GM18951 (cell line): ENCODE data around the gene DPP4.

Experiments
- POLR2A ChIP-seq: IDR thresholded peaks from 4 replicates; pipeline ENCODE4 v1.6.1; 2011; ENCODE audit warnings: mild to moderate bottlenecking; ENCODE audit not compliant: insufficient read length, insufficient read depth; ENCODE audit errors: extremely low read depth
- in situ Hi-C: fragments of 300-500 bp; cut with MboI; formaldehyde crosslinking; loops from one replicate; pipeline ENCODE4 v1.12.0; 2022; ENCODE audit warnings: low sequenced_read_pairs, mixed read lengths, inconsistent platforms; ENCODE audit not compliant: unreplicated experiment

The DPP4 gene

DNA sequence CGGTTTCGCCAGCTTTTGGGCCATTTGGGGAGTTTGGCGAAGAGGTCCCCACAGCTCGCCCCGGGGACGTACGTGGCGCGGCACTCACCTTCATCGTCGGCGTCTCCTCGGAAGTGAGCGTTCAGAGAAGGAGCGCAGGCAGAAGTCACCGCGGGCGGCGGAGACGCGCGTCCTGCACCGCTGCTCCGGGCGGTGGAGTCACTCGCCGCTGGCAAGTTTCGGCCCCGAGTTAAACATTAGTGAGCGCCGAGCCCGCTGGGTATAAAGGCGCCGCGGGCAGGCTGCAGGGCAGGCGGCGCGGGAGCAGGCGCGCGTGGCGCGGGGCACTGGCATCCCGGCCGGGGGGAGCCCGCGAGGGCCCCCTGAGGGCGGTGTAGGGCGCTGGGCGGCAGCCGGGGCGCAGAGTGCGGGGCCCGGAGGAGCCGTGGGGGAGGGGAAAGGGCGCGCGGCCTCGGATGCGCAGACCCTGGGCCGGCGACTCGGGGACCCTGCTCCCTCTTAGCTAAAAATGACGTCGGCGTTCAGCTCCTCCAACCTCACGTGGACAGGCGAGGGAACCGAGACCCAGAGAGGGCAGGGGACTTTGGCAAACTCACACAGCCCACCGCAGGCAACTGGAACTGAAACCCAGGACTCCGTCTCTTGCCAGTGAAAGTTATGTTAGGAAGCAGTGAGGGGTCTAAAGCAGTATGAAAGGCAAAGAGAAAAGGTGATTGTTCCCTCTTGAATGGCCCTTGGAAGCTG is at the start of gene DPP4:
Gene DPP4 (minus strand): TSS at position 328 of the 744 bp plus-strand sequence. CDS start 234 bp downstream, at position 94.
- in situ Hi-C loops: no loop called here
- TF ChIP-seq POLR2A: peak; percentile 44

DNA sequence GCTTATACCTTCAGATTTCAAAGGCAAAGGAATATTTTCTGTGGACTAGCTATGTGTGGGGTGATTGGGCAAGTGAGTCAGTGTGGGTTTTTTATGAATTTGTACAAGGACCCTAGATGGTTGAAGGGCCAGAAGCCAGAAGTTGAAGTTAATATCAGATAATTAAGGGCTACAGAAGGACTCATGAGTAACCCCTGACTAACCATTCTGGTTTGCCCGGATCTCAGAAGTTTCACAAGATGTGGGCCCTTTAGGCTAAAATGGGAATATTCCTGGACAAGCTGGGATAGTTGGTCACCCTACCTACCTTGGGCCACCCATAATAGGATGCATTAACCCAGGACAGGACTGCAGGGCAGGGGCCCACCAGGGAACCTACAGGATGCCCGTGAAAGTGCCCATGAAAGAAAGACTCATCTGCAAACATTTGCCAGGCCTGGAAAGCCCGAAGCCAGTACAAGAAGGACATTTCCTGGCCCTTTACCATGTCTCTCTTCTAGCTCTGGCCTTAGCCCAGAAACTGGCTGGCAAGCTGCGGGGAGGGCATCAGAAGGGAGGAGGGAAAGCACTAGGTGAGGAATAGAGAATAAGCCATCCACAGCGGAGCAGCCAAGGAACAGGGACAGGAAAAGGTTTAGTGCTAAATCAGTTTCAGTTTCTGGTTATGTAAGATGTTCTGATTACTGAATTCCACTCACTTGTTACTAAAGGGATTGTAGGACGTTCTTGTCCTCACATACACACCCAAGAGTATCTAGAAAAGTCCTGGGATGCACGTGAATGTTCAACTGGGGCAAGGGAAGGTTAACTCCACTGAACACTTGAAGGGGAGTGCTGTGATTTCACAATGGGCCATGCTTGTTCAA is 44.4 kb upstream of the DPP4 start:
- in situ Hi-C loops: no loop called here
- no peak for TF ChIP-seq POLR2A

DNA sequence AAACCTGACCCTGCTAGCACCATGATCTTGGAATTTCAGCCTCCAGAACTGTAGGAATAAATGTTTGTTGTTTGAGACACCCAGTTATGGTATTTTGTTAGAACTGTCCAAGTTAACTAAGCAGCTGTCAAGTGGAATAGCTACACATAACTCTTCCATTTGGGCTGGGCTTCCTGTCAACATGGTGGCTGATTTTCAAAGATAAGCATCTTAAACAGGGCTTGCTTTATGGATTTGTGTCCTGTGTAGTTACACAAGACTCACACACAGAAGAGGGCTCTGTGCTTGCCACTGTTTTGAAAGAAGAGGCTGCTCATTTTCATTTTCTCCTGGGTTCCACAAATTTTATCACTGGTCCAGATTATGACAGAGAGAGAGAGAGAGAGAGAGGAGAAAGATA is 42.3 kb upstream of the DPP4 start:
- in situ Hi-C loops: no loop called here
- TF ChIP-seq POLR2A: no peak

DNA sequence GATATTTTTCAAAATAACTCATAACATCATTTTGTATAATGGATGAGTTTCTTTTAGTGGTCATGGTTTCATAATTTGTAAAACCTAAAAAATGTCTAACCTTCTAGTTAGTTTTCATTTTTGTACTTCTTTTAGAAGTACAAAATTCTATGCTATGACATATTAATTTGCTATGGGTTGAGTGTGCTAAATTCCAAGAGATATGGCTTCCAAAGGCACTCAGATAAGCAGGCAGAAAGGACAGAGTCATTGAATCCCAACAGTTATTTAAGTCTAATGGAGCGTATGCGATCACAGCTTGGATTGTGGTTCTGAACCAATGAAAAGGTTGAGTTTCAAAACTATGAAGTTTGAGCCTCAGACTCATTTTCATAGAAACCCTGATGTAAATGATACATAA is 41.1 kb upstream of the DPP4 start:
- TF ChIP-seq POLR2A: no peak
- in situ Hi-C loops: no loop called here

DNA sequence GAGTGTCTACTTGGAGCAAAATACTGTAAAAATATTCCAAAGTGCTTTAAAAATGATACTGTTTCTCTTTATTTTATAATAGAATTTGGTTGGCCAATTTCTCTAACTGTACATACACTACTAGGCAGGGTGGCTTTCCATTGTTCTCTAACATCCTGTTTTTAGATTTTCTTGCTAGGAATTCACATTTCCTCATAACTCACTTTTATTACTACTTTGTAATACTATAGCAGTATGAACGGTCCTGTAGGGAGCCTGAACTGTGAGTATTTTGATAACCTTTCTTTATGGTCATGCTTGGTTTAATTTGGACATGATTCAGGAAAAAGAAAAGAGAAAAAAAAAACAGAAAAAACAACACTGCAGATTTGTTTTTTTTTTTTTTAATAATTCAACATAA is 40.3 kb upstream of the DPP4 start:
- in situ Hi-C loops: no loop called here
- TF ChIP-seq POLR2A: no peak

DNA sequence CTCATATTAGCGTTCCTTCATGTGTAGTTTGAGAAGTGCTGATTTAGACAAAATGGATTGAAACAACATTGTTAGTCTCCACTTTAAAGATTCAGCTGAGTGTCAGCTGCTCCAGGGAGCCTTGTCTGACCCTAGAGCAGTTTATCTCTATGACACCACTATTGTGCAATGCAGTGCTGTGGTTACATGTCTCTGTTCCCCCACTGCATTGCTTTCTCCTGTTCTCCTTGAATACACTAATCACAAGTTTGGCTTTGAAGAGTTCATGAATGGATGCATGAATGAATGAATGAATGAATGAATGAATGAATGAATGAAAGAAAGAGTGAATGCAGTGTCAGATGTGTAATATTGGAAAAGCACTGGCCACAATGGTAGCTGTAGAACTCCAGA is 39.8 kb upstream of the DPP4 start:
- in situ Hi-C loops: no loop called here
- no peak for TF ChIP-seq POLR2A

DNA sequence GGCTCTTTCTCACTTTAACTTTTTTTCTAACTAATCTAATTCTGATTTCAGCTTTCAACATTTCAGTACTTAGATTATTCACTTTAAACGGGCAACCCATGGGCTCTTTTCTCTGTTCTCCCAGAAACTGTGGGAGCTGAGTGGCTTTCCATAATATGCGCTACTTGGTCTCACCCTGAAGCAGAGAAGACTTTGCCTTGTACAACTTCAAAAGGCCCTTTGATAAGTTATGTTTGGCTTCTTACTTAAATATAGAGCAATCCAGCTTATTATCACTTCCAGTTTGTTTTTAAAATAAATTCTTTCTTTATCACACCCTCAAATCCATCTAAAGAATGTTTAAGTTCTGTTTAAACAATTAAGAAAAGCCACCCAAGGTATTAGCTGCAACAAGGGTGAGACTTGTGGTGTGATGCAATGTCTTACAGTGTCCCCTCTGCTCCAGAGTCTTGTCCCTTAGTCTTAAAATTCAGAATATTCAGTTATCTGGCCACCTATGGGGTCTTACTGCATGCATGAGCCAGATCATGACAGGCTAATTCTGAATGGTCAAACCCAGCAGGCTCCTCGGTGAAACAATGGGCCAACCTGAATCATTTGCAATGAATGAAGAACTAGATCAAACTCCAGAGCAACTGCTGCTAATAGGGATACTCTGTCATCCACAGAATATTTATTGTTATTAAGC is 39.2 kb upstream of the DPP4 start:
- in situ Hi-C loops: no loop called here
- TF ChIP-seq POLR2A: no peak

DNA sequence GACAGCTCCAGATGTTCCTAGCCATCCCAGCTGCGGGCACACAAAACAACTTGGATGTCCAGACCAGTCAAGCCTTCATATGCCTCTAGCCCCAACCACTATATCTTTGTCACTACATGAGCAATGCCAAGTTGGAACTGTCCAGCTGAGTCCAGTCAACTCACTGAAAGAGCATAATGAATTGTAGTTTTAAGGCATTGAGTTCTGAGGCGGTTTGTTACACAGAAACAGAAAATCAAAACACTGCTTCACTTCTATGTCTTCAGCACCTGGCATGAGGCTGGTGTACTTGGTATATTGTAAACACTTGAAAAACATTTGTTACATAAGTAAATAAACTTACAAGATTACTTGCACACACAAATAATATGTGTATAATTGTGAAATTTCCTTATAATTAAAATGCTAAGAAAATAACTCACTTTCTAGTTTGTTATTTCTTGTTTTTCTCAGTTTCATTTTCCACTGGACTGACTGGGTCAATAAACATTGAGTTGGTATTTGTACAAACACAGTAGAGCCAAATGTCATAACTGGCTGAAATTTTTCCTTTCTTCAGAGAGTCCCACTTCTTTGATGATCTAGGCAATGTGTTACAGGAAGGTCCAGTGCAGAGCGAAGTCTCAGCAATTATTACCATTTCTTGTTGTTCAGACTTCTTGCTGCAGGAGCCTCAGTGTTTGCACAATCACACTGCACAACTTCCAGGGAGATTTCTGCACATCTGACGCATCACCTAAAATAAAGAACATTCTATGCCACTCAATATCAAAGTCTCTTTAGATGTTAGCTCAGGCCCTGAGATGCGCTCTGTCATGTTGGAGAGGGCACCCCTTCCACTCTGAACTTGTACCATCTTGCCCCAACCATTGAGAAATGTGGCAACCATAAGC is 38.2 kb upstream of the DPP4 start:
- TF ChIP-seq POLR2A: no peak
- in situ Hi-C loops: no loop called here

DNA sequence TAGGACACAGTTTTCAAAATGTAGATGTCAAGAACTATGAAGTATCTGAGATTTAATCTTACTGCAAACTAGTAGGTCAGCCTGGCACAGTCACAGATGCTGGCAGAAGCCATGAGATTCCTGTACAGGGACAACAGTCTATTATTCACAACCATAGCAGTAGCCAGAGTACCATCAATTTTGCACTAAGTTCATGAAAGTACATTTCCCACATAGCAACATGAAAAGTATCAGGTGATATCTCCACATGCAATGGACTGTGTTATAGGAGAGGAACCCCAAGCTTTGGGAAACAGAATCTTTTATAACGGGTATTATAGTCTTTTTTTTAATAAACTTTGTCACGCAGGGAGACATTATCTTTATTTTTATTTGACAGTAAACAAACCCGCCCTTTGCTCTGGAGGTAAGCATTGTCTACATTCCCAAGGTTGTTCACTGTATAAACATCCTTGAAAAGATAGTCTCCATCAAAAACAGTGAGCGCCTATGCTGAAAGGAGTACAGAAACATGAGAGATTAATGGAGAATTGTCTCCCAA is 33.4 kb upstream of the DPP4 start:
- no peak for TF ChIP-seq POLR2A
- in situ Hi-C loops: no loop called here

DNA sequence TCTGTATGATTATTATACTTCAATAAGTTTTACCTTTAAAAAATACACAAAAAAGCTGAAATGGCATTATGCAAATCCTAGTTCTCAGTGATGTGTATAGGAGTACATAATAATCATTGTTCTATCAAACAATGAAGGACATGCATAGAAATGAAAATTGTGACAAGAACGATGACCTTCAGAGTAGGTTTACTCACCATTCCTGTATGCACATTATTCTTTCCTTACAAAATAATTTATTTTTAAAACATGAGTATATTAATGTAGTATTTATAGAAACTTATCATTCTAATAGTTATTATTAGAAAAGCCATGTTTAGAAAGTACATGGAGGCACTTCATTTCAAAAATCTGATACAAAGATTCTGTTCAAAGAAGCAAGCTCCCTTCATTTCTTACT is 32.7 kb upstream of the DPP4 start:
- no peak for TF ChIP-seq POLR2A
- in situ Hi-C loops: no loop called here

DNA sequence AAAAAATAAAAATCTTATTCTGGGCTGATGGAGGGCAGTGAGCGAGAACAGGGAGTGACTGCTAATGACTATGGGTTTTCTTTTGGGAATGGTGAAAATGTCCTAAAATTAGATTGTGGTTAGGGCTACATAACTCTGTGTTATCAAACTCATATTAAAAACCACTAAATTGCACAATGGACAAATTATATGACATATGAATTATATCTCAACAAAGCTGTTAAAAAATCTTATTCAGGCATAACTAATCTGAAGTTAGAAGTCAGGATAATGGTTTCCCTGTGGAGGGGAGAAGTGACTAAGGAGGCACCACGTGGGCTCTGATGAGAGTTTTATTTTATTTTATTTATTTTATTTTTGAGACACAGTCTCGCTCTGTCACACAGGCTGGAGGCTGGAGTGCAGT is 32.1 kb upstream of the DPP4 start:
- in situ Hi-C loops: no loop called here
- TF ChIP-seq POLR2A: no peak

DNA sequence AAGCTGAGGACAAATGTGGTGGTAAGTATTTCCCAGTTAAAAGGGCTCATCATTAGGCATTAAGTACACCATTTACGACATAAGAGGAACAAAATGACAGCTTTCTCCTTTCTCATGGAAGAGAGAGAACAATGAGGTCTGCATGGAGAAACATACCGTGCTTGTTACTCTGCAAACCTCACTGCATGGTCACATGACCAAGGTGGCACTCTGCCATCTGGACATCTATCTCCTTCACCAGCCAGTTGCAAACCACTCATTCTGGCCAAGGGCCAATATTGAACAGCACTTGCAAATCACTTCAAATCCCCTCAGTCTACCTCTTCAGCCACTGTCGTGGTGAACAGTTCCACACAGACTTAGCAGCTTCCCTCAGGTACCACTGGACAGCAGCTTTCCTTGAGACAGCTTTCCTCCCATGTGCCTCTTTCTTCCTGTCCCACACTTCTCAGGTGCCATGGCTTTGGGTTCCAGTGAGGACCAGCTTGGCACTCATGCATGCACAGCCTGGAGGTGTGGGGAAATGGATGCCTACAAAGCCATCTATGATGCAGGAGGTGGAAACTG is 29.5 kb upstream of the DPP4 start:
- in situ Hi-C loops: no loop called here
- no peak for TF ChIP-seq POLR2A

DNA sequence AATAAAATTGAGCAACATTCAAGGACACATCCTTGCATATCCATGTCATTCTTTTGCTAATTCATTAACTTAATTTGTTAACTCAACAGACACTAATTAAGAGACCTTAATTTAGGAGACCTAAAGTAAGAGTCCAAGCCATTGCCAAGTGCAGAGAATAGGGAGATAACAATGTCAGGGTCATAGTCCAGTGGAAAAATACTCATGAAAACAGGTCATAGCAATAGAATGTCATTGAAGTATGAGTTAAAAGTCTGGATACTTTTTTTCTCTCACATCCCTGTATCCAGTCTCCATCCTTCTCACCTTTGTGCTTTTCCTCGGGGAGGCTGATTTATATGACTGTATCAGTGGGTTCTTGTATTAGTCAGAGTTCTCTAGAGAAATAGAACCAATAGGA is 26.6 kb upstream of the DPP4 start:
- in situ Hi-C loops: no loop called here
- TF ChIP-seq POLR2A: no peak
